T-helper 2 cell treated with Interferon-gamma antibody and Interleukin-4, amounts not matched to agents 5 μg/mL and 100 μg/mL, for 36 hours (primary cell): ENCODE measurements around the gene FBXW8.

ENCODE experiments used
- DNase-seq: peaks from one replicate; pipeline ENCODE4 v3.0.0; 2021; ENCODE audit warnings: low spot score
- H3K27ac Mint-ChIP-seq: one replicate; pipeline ENCODE4 v1.8.0; 2021; ENCODE audit warnings: mild to moderate bottlenecking, mixed read lengths
- H3K27me3 Mint-ChIP-seq: one replicate; pipeline ENCODE4 v1.8.0; 2021; ENCODE audit warnings: low read depth, mixed read lengths
- H3K36me3 Mint-ChIP-seq: one replicate; pipeline ENCODE4 v1.8.0; 2021; ENCODE audit warnings: low read depth, mixed read lengths
- H3K4me1 Mint-ChIP-seq: one replicate; pipeline ENCODE4 v1.8.0; 2021; ENCODE audit warnings: low read depth, mixed read lengths
- H3K4me3 Mint-ChIP-seq: one replicate; pipeline ENCODE4 v1.8.0; 2022; ENCODE audit warnings: mild to moderate bottlenecking, moderate library complexity, mixed read lengths
- H3K9me3 Mint-ChIP-seq: one replicate; pipeline ENCODE4 v1.8.0; 2021; ENCODE audit warnings: mixed read lengths

FBXW8 gene

DNA sequence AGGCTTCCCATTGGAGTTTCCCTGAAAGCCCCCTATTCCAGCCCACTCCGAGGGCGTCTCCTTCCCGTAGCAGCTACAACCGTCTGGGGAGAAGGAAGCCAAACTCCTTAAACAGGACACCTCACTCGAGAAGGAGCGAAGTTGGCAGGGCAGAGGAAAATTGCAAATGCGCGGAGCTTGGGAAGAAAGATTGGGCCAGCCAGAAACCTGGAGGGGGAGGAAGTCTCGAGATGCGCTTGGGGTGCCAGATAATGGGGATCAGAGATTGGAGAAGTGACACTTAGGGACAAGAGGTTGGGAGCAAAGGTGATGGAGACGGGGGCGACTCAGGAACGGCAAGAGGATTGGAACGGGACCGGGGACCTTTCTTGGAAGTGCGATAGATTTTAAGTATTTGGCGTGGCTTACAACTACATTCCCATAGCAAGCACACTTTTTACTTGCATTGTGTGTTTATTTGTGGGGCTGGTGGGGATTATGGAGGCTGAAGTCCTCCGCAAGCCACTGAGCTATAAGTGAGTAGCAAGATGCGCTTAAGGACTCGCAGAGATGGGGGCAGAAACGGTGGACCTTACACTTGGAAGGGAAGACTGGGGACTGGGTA lies 30.4 kb upstream of the FBXW8 start:
- no peaks in the 10 kb centered on the region for H3K9me3 Mint-ChIP-seq
- H3K36me3 Mint-ChIP-seq, result no peaks in the 10 kb centered on the region
- H3K4me1 Mint-ChIP-seq, result peaks cover 14% of the 10 kb centered on the region
- DNase-seq, result no peak
- H3K27ac Mint-ChIP-seq, result peak overlapping the region; percentile 47
- peak overlapping the region; percentile 67 for H3K4me3 Mint-ChIP-seq
- peaks cover 86% of the 10 kb centered on the region for H3K27me3 Mint-ChIP-seq

- H3K9me3 Mint-ChIP-seq, result no peaks in the 10 kb centered on the region
- peak overlapping the region; percentile 47 for H3K27ac Mint-ChIP-seq
- no peaks in the 10 kb centered on the region for H3K36me3 Mint-ChIP-seq
- peaks cover 87% of the 10 kb centered on the region for H3K27me3 Mint-ChIP-seq
- peak; percentile 17 for DNase-seq
- peaks cover 14% of the 10 kb centered on the region for H3K4me1 Mint-ChIP-seq
- H3K4me3 Mint-ChIP-seq, result peak overlapping the region; percentile 67
These were observed 29.9 kb upstream of the FBXW8 start for GRCh38 chr12:116880817-116881324.

DNA sequence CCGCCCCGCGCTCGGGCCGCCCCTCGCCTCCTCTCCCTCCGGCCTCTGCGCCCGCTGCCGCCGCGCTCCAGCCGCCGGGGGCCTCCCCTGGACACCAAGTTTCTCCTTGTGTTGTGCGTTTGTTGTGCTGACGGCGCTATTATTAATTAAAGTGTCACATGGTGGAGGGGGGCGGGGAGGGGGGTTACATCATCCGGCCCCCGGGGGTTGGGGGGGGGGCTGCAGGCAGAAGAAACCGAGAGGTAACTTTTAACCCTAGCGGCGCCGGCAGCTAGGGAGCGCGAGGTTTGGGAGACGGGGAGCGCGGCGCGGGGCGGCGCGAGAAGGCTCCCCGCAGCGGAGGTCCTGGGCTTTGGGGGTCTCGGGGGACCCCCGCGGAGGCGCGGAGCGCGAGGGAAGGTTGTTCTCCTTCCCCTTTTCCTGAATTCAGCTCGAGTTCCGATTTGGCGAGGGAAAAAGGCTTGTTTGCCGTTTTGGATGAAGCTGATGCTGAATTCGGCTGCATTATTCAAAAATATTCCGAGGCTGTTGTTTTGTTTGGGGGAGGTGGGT lies 29.3 kb upstream of the FBXW8 start, which contains the start of gene HRK:
TSS of gene HRK (minus strand) at position 117 of the 552 bp plus-strand sequence. CDS start 134 bp downstream, outside the sequence.
- H3K9me3 Mint-ChIP-seq, result no peaks in the 10 kb centered on the region
- peaks cover 14% of the 10 kb centered on the region for H3K4me1 Mint-ChIP-seq

DNA sequence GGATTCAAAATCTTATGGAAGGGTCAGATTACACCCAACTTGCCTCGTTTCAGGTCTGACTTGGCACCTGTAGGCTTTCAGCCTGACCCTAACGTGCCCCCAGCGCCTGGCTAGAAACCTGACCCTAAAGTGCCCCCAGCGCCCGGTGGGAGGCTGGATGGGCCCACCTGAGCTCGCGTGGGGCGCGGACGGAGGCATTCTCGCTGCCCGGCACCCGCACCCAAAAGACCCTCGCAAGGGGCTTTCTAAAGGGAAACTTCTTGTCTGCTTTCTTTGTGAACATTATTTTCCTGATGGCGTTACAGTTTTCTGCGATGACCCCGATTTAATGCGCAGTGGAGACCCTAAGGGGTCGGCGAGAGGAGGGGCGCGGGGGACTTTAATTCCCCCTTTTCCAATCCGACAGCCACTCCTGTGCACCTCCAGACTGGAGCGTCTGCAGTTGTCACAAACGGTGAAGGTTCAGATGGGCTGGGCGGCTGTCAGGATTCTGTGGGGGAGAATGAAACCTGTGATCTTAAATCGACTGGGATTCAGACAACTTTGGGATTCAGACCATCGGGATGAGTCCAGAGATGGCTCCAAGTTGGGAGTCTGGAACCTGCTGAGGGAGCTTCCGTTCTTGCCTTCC lies 28.8 kb upstream of the FBXW8 start:
- Mint-ChIP-seq H3K27ac (peak overlapping the region; percentile 52), H3K4me1 (peaks cover 14% of the 10 kb centered on the region), H3K4me3 (no peak overlapping the region), H3K36me3 (no peaks in the 10 kb centered on the region), H3K27me3 (peaks cover 81% of the 10 kb centered on the region), H3K9me3 (no peaks in the 10 kb centered on the region)
- DNase-seq, result no peak

More for the DNA sequence above, 29.3 kb upstream of the FBXW8 start, which contains the start of gene HRK:
- H3K4me3 Mint-ChIP-seq, result peak within 1 kb of the TSS; percentile 67
- peak within 1 kb of the TSS; percentile 52 for H3K27ac Mint-ChIP-seq
- H3K36me3 Mint-ChIP-seq, result no peaks in the 10 kb centered on the region
- H3K27me3 Mint-ChIP-seq, result peaks cover 82% of the 10 kb centered on the region
- no peak for DNase-seq

- Mint-ChIP-seq H3K27me3 (peaks cover 84% of the 10 kb centered on the region), H3K4me3 (no peak overlapping the region), H3K9me3 (no peaks in the 10 kb centered on the region), H3K27ac (no peak overlapping the region), H3K36me3 (no peaks in the 10 kb centered on the region), H3K4me1 (peaks cover 14% of the 10 kb centered on the region)
- no peak for DNase-seq
These were observed 28.0 kb upstream of the FBXW8 start for GRCh38 chr12:116882742-116883141.

DNA sequence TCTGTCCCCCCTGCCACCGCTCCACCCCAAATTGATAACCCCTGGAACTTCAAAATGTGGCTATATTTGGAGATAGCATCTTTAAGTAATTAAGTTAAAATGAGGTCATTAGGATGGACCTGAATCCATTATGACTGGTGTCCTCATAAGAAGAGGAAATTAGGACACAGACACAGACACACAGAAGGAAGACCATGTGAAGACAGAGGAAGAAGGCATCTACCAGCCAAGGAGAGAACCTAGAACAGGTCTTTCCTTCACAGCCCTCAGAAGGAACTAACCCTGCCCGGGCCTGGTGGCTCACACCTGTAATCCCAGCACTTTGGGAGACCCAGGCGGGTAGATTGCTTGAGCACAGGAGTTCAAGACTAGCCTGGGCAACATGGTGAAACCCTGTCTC lies 25.9 kb upstream of the FBXW8 start:
- Mint-ChIP-seq H3K36me3 (no peaks in the 10 kb centered on the region), H3K4me3 (no peak overlapping the region), H3K9me3 (no peaks in the 10 kb centered on the region), H3K27me3 (peaks cover 65% of the 10 kb centered on the region), H3K4me1 (peaks cover 9% of the 10 kb centered on the region), H3K27ac (no peak overlapping the region)
- DNase-seq, result no peak

GRCh38 chr12:116885491-116885890 lies 25.3 kb upstream of the FBXW8 start:
- Mint-ChIP-seq H3K27me3 (peaks cover 59% of the 10 kb centered on the region), H3K4me1 (peaks cover 4% of the 10 kb centered on the region)
- no peak for DNase-seq

GRCh38 chr12:116887244-116887643 lies 23.5 kb upstream of the FBXW8 start:
- H3K4me1 Mint-ChIP-seq, result no peaks in the 10 kb centered on the region
- no peak for DNase-seq
- no peak overlapping the region for H3K27ac Mint-ChIP-seq
- H3K36me3 Mint-ChIP-seq, result no peaks in the 10 kb centered on the region
- H3K4me3 Mint-ChIP-seq, result no peak overlapping the region
- no peaks in the 10 kb centered on the region for H3K9me3 Mint-ChIP-seq
- H3K27me3 Mint-ChIP-seq, result peaks cover 51% of the 10 kb centered on the region

More at GRCh38 chr12:116885491-116885890, 25.3 kb upstream of the FBXW8 start:
- no peaks in the 10 kb centered on the region for H3K9me3 Mint-ChIP-seq
- H3K36me3 Mint-ChIP-seq, result no peaks in the 10 kb centered on the region
- no peak overlapping the region for H3K4me3 Mint-ChIP-seq
- no peak overlapping the region for H3K27ac Mint-ChIP-seq

- Mint-ChIP-seq H3K9me3 (no peaks in the 10 kb centered on the region), H3K4me3 (no peak overlapping the region), H3K36me3 (no peaks in the 10 kb centered on the region), H3K4me1 (no peaks in the 10 kb centered on the region), H3K27ac (no peak overlapping the region), H3K27me3 (peaks cover 44% of the 10 kb centered on the region)
- no peak for DNase-seq
These were observed 22.9 kb upstream of the FBXW8 start for GRCh38 chr12:116887897-116888296.

DNA sequence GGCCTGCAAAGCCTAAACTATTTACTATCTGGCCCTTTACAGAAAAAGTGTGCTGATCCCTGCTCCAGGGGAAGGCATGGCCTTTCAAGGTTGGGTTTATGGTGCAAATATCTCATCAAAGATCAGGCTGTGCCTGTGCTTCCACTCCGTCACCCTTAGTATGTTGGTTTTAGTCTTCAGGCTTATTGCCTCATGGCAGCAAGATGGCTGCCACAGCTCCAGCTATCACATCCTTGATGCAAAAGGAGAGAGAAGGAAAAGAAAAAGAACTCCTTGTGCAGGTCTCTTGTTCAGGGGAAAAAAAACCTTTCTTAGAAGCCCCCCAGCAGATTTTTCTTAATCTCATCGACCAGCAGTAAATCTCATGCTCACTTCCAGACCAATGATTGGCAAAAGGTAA lies 20.4 kb upstream of the FBXW8 start:
- Mint-ChIP-seq H3K27ac (no peak overlapping the region), H3K4me3 (no peak overlapping the region), H3K27me3 (peaks cover 21% of the 10 kb centered on the region), H3K4me1 (no peaks in the 10 kb centered on the region), H3K36me3 (no peaks in the 10 kb centered on the region), H3K9me3 (no peaks in the 10 kb centered on the region)
- no peak for DNase-seq

GRCh38 chr12:116891019-116891418 lies 19.7 kb upstream of the FBXW8 start:
- no peaks in the 10 kb centered on the region for H3K9me3 Mint-ChIP-seq
- H3K4me3 Mint-ChIP-seq, result no peak overlapping the region
- H3K4me1 Mint-ChIP-seq, result no peaks in the 10 kb centered on the region
- H3K27me3 Mint-ChIP-seq, result peaks cover 19% of the 10 kb centered on the region
- H3K27ac Mint-ChIP-seq, result no peak overlapping the region
- no peaks in the 10 kb centered on the region for H3K36me3 Mint-ChIP-seq
- DNase-seq, result no peak

GRCh38 chr12:116892349-116893140 lies 18.2 kb upstream of the FBXW8 start:
- Mint-ChIP-seq H3K27me3 (peaks cover 14% of the 10 kb centered on the region), H3K4me1 (no peaks in the 10 kb centered on the region), H3K36me3 (no peaks in the 10 kb centered on the region), H3K27ac (no peak overlapping the region), H3K9me3 (no peaks in the 10 kb centered on the region), H3K4me3 (no peak overlapping the region)
- no peak for DNase-seq

DNA sequence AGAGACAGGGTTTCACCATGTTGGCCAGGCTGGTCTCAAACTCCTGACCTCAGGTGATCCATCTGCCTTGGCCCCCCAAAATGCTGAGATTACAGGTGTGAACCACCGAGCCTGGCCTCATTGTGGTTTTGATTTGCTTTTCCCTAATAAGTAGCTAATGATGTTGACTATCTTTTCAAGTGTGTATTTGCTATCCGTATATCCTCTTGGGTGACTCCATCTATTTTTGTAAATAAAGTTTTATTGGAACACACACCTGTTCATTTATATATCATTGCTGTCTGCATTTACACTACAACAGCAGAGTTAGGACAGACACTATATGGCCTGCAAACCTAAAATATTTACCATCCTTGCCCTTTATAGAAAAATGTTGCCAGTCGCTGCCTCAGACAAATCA lies 15.8 kb upstream of the FBXW8 start:
- no peaks in the 10 kb centered on the region for H3K36me3 Mint-ChIP-seq
- no peak overlapping the region for H3K4me3 Mint-ChIP-seq
- H3K27ac Mint-ChIP-seq, result no peak overlapping the region
- no peak for DNase-seq
- H3K4me1 Mint-ChIP-seq, result no peaks in the 10 kb centered on the region
- H3K9me3 Mint-ChIP-seq, result no peaks in the 10 kb centered on the region
- peaks cover 26% of the 10 kb centered on the region for H3K27me3 Mint-ChIP-seq
